GM12865 (cell line): ENCODE measurements around the gene FHIT.

Experiments used
- DNase-seq: peaks from one replicate; pipeline ENCODE4 v3.0.0; 2010; ENCODE audit warnings: low read depth
- H3K4me3 ChIP-seq: 2 replicates; pipeline ENCODE4 v1.5.1; 2011; ENCODE audit warnings: mild to moderate bottlenecking, low read depth, low read length, control low read depth
- TF ChIP-seq, protein P1 (sequence below): IDR thresholded peaks from 2 replicates; pipeline ENCODE4 v1.5.1; 2011; ENCODE audit warnings: low read length, control low read depth, low read depth, inconsistent platforms; ENCODE audit not compliant: insufficient read depth; ENCODE audit errors: missing control alignments

The FHIT gene

DNA sequence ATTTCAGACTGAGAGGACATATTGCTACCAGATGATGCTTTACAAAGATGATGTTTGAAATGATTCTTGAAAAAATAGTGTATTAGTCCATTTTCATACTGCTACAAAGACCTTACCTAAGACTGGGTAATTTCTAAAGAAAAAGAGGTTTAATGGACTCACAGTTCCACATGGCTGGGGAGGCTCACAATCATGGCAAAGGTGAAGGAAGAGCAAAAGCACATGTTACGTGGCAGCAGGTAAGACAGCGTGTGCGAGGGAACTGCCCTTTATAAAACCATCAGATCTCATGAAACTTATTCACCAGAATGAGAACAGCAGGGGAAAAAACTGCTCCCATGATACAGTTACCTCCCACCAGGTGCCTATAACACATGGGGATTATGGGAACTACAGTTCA is 1543.0 kb downstream of the FHIT start:
- no peak overlapping the region for H3K4me3 ChIP-seq
- TF ChIP-seq, protein P1, sequence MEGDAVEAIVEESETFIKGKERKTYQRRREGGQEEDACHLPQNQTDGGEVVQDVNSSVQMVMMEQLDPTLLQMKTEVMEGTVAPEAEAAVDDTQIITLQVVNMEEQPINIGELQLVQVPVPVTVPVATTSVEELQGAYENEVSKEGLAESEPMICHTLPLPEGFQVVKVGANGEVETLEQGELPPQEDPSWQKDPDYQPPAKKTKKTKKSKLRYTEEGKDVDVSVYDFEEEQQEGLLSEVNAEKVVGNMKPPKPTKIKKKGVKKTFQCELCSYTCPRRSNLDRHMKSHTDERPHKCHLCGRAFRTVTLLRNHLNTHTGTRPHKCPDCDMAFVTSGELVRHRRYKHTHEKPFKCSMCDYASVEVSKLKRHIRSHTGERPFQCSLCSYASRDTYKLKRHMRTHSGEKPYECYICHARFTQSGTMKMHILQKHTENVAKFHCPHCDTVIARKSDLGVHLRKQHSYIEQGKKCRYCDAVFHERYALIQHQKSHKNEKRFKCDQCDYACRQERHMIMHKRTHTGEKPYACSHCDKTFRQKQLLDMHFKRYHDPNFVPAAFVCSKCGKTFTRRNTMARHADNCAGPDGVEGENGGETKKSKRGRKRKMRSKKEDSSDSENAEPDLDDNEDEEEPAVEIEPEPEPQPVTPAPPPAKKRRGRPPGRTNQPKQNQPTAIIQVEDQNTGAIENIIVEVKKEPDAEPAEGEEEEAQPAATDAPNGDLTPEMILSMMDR: no peak

DNA sequence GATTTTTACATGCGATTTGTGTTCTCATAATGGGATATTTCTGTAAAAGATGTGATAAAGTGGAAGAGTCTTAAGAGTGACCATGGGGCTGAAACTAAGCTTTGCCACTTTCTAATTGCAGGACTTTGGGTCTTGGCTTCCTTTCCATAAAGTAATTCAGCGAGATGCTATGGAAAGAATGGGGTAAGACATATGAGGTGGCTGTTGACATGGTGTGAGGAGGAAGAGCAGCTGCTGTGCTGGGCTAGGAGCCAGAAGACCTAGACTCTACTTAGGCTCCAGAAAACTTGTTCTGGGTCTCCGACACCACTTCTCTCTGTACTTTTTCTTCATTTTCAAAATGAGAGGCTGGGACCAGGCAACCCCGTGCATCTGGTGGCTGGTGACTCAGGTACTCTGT is 1547.0 kb downstream of the FHIT start:
- TF ChIP-seq, protein P1: no peak
- DNase-seq: no peak
- no peak overlapping the region for H3K4me3 ChIP-seq

More for the DNA sequence above, 1543.0 kb downstream of the FHIT start:
- DNase-seq: no peak

DNA sequence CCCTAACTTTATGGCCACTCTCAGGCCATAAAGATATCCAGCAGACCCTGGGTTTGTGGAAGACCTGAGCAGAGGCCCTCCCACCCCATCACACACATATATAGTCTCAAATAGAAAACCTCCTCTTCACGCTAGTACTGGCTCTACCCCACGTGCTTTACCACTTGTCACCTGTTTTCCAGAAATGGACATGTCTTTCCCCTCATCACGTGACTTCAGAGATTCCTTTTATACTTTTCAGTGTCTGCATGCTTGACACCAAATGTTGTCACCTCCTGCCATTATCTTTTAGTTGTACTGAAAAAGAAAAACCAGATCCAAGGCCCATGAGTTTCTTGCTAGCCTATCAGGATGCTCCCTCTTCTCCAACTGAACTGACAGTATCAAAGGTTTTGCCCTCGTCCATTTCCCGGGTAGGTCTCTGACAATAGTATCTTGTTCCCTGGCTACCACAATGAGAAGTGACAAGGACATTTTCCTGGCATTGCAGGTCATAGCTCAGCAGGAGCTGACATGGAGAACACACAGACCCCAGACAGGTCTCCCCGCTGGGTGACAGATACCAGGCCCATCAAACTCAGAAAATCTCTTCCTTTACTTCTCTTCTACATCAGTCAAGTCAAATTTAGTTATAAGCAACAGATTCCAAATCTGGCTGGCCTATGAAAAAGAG is 1551.5 kb downstream of the FHIT start:
- no peak overlapping the region for H3K4me3 ChIP-seq
- TF ChIP-seq, protein P1: no peak
- no peak for DNase-seq
